VCaP (cell line): Measurements from ENCODE around the gene ITPR2.

Experiments
- H3K27ac ChIP-seq: fragments of 450-650 bp; 2 replicates; pipeline ENCODE4 v1.5.1; 2017
- CTCF ChIP-seq: fragments of 450-650 bp; conservative IDR thresholded peaks from 2 replicates; pipeline ENCODE4 v1.5.1; 2017; ENCODE audit warnings: mild to moderate bottlenecking, moderate library complexity

ITPR2 gene

DNA sequence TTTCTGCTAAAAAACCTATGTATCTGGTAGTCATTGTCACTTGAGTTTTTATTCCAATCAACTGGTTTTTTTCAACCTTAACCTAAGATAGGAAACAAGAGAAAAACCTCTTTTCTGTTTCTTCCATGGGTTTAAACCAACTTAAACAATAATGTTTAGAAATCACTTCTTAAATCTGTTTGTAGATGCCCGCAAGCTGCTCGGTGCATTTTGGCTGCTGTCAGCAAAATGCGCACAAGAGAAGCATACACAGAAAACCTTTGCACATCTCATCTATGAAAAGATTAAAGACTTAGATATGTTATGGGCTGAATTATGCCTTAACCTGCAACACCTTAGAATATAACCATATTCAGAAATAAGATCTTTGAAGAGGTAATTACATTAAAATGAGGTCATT, 299.8 kb downstream of the ITPR2 start:
- TF ChIP-seq CTCF: no peak

GRCh38 chr12:26530461-26530860, 302.5 kb downstream of the ITPR2 start:
- TF ChIP-seq CTCF: no peak
- H3K27ac ChIP-seq: no peak overlapping the region

More for the DNA sequence above, 299.8 kb downstream of the ITPR2 start:
- H3K27ac ChIP-seq: no peak overlapping the region

GRCh38 chr12:26528943-26529342, 304.1 kb downstream of the ITPR2 start:
- H3K27ac ChIP-seq: no peak overlapping the region
- TF ChIP-seq CTCF: no peak

GRCh38 chr12:26527682-26528081, 305.3 kb downstream of the ITPR2 start:
- H3K27ac ChIP-seq: no peak overlapping the region
- TF ChIP-seq CTCF: no peak

DNA sequence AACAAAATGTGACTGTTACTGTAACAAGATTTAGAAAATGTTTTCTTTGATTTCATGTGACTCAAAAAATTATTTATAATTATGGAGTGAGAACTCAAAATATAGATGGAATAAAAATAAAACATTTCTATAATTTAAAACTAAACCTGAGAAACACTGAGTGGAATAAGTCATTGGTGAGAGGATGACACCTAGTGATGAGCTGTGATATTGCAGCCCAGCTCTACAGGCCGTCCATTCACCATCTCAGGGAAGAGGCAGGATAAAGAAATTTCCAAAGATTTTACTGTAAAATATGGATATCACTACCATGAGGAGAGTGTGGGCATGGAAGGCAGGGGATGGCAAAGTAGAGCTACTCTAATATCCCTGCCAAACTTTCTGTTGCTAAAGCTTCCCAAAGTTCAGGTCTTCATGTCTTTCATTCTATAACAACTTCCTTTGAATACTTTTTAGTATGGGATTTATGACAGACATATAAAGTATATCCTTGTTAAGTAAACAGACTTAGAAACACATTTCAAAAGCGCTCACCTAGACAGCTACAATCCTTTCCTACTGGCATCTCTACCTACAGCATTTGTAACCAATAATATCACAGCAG, 308.0 kb downstream of the ITPR2 start:
- TF ChIP-seq CTCF: peak; percentile 67
- H3K27ac ChIP-seq: no peak overlapping the region

DNA sequence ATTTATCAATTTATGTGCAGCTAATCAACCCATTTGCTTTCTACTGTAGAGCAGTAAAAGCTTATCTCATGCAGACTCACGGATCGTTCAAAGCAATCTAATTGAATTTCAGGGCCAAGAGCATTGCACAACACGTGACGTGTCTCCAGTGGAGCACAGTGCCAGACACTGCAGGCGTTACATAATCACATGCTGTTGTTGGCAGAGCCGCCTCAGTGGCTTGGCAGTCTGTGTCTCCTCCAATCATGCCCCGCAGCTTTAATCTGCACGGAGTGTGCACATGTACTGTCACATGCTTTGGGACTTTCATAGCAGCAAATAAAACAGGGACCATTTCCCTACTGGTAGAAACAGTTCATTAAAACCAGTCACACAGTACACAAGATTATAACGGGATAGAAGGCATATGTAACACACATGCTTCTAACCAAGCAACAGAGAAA, 309.3 kb downstream of the ITPR2 start:
- peak; percentile 16; the same call in 1 of the 2 replicates for TF ChIP-seq CTCF
- H3K27ac ChIP-seq: peak overlapping the region; percentile 52

GRCh38 chr12:26520869-26521268, 312.1 kb downstream of the ITPR2 start:
- no peak for TF ChIP-seq CTCF
- H3K27ac ChIP-seq: no peak overlapping the region
